A673 (cell line): ENCODE results near the gene RBMS1.

Source experiments
- EZH2 ChIP-seq: fragments of 200-600 bp; sonication (generic); IDR thresholded peaks from 2 replicates; pipeline ENCODE4 v1.6.1; 2017; ENCODE audit warnings: borderline replicate concordance, low read depth, mild to moderate bottlenecking, mixed read lengths, antibody characterized with exemption, low read length; ENCODE audit not compliant: poor library complexity, severe bottlenecking
- TF ChIP-seq, protein P1 (sequence below): fragments of 300-800, 200-600 bp; sonication (generic); conservative IDR thresholded peaks from 2 replicates; pipeline ENCODE4 v1.5.1; 2017; ENCODE audit warnings: low read depth, mild to moderate bottlenecking, antibody characterized with exemption, low read length, moderate library complexity, mixed read lengths

DNA sequence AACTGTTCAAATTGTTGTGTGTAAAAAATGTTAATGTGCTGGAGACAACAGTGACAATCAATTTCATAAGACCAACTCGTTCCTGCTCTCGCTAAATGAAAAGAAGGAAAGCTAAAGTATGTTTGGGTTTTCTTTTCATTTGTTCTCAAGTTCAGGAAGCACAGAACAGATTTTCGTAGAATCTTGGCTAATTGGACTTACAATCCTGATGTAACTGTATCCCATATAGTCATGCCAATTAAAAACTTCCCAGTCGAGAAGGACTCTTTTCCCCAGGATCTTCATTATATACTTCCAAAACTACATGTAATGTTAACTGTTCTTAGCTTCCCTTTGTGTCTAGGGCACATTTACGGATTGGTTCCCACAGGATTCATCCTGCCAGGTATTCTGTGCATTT, 158.2 kb downstream of the RBMS1 start:
- TF ChIP-seq EZH2: no peak
- TF ChIP-seq, protein P1, sequence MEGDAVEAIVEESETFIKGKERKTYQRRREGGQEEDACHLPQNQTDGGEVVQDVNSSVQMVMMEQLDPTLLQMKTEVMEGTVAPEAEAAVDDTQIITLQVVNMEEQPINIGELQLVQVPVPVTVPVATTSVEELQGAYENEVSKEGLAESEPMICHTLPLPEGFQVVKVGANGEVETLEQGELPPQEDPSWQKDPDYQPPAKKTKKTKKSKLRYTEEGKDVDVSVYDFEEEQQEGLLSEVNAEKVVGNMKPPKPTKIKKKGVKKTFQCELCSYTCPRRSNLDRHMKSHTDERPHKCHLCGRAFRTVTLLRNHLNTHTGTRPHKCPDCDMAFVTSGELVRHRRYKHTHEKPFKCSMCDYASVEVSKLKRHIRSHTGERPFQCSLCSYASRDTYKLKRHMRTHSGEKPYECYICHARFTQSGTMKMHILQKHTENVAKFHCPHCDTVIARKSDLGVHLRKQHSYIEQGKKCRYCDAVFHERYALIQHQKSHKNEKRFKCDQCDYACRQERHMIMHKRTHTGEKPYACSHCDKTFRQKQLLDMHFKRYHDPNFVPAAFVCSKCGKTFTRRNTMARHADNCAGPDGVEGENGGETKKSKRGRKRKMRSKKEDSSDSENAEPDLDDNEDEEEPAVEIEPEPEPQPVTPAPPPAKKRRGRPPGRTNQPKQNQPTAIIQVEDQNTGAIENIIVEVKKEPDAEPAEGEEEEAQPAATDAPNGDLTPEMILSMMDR: no peak
